ENCODE measurements around the gene PPP1R13B.

The PPP1R13B gene

GRCh38 chr14:103712633-103713247 is 134.6 kb downstream of the PPP1R13B start:
- no peak for DNase-seq (ENCODE audit: low spot score)

- DNase-seq (ENCODE audit: low spot score): no peak
These were observed 135.6 kb downstream of the PPP1R13B start for GRCh38 chr14:103711516-103712431.

- DNase-seq (ENCODE audit: low spot score): no peak
These were observed 136.5 kb downstream of the PPP1R13B start for GRCh38 chr14:103710771-103711377.

- no peak for DNase-seq (ENCODE audit: low spot score)
These were observed 137.6 kb downstream of the PPP1R13B start for GRCh38 chr14:103709814-103710213.

- DNase-seq (ENCODE audit: low spot score): no peak
These were observed 138.6 kb downstream of the PPP1R13B start for GRCh38 chr14:103708750-103709187.

- DNase-seq (ENCODE audit: low spot score): no peak
These were observed 139.8 kb downstream of the PPP1R13B start for GRCh38 chr14:103707329-103708263.

- DNase-seq (ENCODE audit: low spot score): no peak
These were observed 140.6 kb downstream of the PPP1R13B start for GRCh38 chr14:103706551-103707328.

- no peak for DNase-seq (ENCODE audit: low spot score)
These were observed 141.7 kb downstream of the PPP1R13B start for GRCh38 chr14:103705504-103706284.

GRCh38 chr14:103705118-103705503 is 142.3 kb downstream of the PPP1R13B start:
- DNase-seq (ENCODE audit: low spot score): no peak

- no peak for DNase-seq (ENCODE audit: low spot score)
These were observed 142.7 kb downstream of the PPP1R13B start for GRCh38 chr14:103704708-103705107.

GRCh38 chr14:103703433-103704385 is 143.7 kb downstream of the PPP1R13B start:
- no peak for DNase-seq (ENCODE audit: low spot score)

GRCh38 chr14:103702497-103703432 is 144.6 kb downstream of the PPP1R13B start:
- no peak for DNase-seq (ENCODE audit: low spot score)

- no peak for DNase-seq (ENCODE audit: low spot score)
These were observed 145.3 kb downstream of the PPP1R13B start for GRCh38 chr14:103702095-103702494.

- no peak for DNase-seq (ENCODE audit: low spot score)
These were observed 146.5 kb downstream of the PPP1R13B start for GRCh38 chr14:103700753-103701490.

GRCh38 chr14:103699901-103700752 is 147.2 kb downstream of the PPP1R13B start:
- DNase-seq (ENCODE audit: low spot score): no peak

- DNase-seq (ENCODE audit: low spot score): no peak
These were observed 148.1 kb downstream of the PPP1R13B start for GRCh38 chr14:103699261-103699661.
